Sigmoid colon (tissue), 3 donors: ENCODE data around the gene PRSS38.

Experiments used
- CTCF ChIP-seq, 4 experiments: fragments of 450-650 bp in 3 of 4; fragments of 200-600 bp in 1 of 4; IDR thresholded peaks; one replicate each; pipeline ENCODE4 v1.5.1; 2016 to 2019; ENCODE audit warnings: antibody characterized with exemption in 4 of 4, mild to moderate bottlenecking in 3 of 4, moderate library complexity in 2 of 4
- POLR2A ChIP-seq, 2 donors: fragments of 450-650 bp; IDR thresholded peaks; one replicate each; pipeline ENCODE4 v1.6.1; 2016; ENCODE audit warnings: antibody characterized with exemption in 2 of 2, mild to moderate bottlenecking in 2 of 2, moderate library complexity in 2 of 2

- TF ChIP-seq CTCF (IDR thresholded peaks at IDR 0.05) (no peak), POLR2A (IDR thresholded peaks at IDR 0.05) (no peak)
Measured at GRCh38 chr1:227880342-227880924, 65.0 kb downstream of the PRSS38 start.
